GM10266 (cell line): ENCODE measurements around the gene CCDC57.

Source experiments
- DNase-seq: peaks from one replicate; pipeline ENCODE4 v3.0.0; 2012; ENCODE audit errors: extremely low spot score
- CTCF ChIP-seq: IDR thresholded peaks from 2 replicates; pipeline ENCODE4 v1.5.1; 2012; ENCODE audit warnings: mild to moderate bottlenecking, low read depth; ENCODE audit not compliant: control insufficient read depth, insufficient read depth; ENCODE audit errors: missing control alignments

CCDC57 gene

GRCh38 chr17:82085931-82086764, 126.5 kb downstream of the CCDC57 start:
- TF ChIP-seq CTCF: no peak
- no peak for DNase-seq

- DNase-seq: no peak
- TF ChIP-seq CTCF: no peak
These were observed 127.4 kb downstream of the CCDC57 start for GRCh38 chr17:82085031-82085861.

DNA sequence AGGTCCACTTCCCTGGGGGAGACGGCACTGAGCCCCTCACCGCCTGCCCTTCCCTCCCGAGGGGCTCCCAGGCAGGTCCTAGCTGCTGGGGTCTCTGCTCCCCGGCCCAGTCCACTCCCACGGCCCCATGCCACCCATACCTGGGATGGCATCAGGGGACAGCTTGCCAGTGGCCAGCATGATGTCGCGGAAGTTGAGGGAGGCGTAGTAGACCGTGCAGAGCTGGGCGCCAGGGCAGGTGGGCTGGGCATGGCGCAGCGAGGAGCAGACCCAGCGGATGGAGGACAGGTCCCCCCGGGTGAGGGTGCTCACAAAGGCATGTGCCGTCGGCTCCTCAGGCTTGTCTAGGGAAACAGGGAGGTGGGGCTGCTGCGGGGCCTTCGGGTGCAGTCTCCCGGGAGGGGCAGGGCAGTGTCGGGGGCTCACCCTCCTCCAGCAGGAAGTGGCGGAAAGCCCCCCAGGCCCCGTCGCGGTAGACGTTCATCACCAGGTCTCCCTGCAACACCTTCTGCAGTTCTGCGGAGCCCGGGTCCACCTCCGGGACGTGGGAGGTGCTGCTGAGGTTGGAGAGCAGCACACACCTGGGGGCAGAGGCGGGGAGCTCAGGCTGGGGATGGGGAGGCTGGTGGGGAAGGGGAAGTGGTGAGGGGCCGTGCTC, 128.1 kb downstream of the CCDC57 start:
- no peak for TF ChIP-seq CTCF
- no peak for DNase-seq

GRCh38 chr17:82083533-82084359, 128.9 kb downstream of the CCDC57 start:
- no peak for DNase-seq
- no peak for TF ChIP-seq CTCF

DNA sequence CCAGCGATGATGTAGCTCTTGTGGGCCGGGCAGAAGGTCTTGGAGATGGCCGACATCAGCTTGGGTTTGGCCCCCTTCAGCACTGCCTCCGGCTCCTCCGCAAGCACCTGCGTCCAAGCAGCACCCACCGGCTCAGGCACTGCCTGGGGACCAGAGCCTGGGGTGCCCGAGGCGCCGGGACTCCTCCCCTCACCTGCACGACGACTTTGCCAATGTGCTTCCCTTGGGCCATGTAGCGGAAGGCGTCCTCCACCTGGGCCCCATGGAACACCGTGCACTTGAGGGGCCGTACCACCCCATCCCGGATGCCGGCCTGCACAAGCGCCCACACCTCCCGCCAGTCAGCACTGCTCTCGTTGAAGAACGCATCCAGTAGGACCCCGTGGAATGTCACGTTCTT, 129.6 kb downstream of the CCDC57 start:
- DNase-seq: no peak
- TF ChIP-seq CTCF: no peak

DNA sequence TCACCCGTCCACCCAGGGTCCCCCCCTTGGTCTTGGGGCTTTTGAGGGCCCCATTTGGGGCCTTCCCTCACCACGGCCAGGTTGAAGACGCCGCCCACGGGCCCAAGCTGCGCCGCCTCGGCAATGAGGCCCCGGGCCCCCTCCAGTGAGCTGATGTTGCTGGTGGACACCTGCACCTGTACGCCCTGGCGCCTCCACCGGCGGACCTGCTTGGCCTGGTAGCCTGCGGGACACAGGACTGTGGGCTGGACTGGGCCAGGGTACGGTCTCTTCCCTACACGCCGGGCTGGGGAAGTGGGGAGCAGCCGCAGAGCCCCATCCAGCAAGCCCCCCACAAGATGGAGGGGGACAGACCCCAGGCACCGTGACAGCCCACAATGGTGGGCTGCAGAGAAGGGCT, 130.2 kb downstream of the CCDC57 start:
- no peak for DNase-seq
- no peak for TF ChIP-seq CTCF
